Anterior cingulate cortex (tissue), 58 donors: Measurements from ENCODE around the gene TOE1.

Experiments
- DNase-seq, 58 donors: peaks; one replicate each; lab custom pipeline; 2025; lab: John Stamatoyannopoulos, UW

Gene TOE1

DNA sequence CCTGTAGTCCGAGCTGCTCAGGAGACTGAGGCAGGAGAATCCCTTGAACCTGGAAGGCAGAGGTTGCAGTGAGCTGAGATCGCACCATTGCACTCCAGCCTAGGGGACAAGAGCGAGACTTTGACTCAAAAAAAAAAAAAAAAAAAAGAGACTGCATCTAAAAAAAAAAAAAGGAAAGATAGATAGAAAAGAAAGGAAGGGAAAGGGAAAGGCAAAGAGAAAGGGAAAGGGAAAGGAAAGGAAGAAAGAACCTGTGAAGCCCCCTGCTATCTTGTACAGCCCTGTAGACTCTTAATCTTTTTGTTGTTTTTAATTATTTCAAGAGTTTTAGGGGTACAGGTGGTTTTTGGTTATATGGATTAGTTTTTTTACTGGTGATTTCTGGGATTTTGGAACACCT, 46.2 kb downstream of the TOE1 start:
- no peak for DNase-seq
